Retina (tissue), 1 donor: ENCODE measurements around the gene CLDN7.

Experiments used
- DNase-seq: peaks from one replicate; pipeline ENCODE4 v3.0.0-alpha.2; 2016

Gene CLDN7

GRCh38 chr17:7235693-7236665 is 26.3 kb downstream of the CLDN7 start:
- DNase-seq: no peak

- peak; percentile 97 for DNase-seq
Observed at GRCh38 chr17:7234083-7234951, 28.0 kb downstream of the CLDN7 start, which contains the start of gene DVL2. TSS of gene DVL2 (minus strand) at chr17:7234517. CDS start at chr17:7234262, 255 bp downstream.

- DNase-seq: no peak
Observed at GRCh38 chr17:7233701-7234082, 28.6 kb downstream of the CLDN7 start.

- no peak for DNase-seq
Observed at GRCh38 chr17:7232114-7232513, 30.2 kb downstream of the CLDN7 start.

- DNase-seq: no peak
Observed at GRCh38 chr17:7229504-7229903, 32.8 kb downstream of the CLDN7 start.

GRCh38 chr17:7228920-7229319 is 33.4 kb downstream of the CLDN7 start:
- DNase-seq: no peak

- DNase-seq: no peak
Observed at GRCh38 chr17:7226721-7227710, 35.3 kb downstream of the CLDN7 start.

- DNase-seq: no peak
Observed at GRCh38 chr17:7225711-7226331, 36.5 kb downstream of the CLDN7 start.

- no peak for DNase-seq
Observed at GRCh38 chr17:7224661-7225111, 37.6 kb downstream of the CLDN7 start.

GRCh38 chr17:7224110-7224509 is 38.2 kb downstream of the CLDN7 start:
- DNase-seq: no peak

GRCh38 chr17:7223375-7223774 is 38.9 kb downstream of the CLDN7 start:
- DNase-seq: no peak

GRCh38 chr17:7222972-7223292 is 39.3 kb downstream of the CLDN7 start:
- DNase-seq: no peak

- DNase-seq: no peak
Observed at GRCh38 chr17:7222093-7222971, 39.9 kb downstream of the CLDN7 start.

- no peak for DNase-seq
Observed at GRCh38 chr17:7221278-7222092, 40.8 kb downstream of the CLDN7 start.

GRCh38 chr17:7220593-7221277 is 41.5 kb downstream of the CLDN7 start:
- DNase-seq: no peak

- DNase-seq: peak; percentile 92
Observed at GRCh38 chr17:7219812-7220592, 42.3 kb downstream of the CLDN7 start, which contains the start of the genes ACADVL and DLG4. TSS of gene ACADVL (plus strand) at chr17:7219938. CDS start at chr17:7219985, 47 bp downstream. TSS of gene DLG4 (minus strand) at chr17:7219836.

GRCh38 chr17:7219229-7219811 is 43.0 kb downstream of the CLDN7 start:
- DNase-seq: no peak

GRCh38 chr17:7218758-7219157 is 43.5 kb downstream of the CLDN7 start:
- DNase-seq: no peak
